ENCODE results near the gene AKAP6.

The AKAP6 gene

GRCh38 chr14:32413967-32414640, 85.0 kb downstream of the AKAP6 start:
- no peaks in the 10 kb centered on the region for H3K36me3 ChIP-seq (ENCODE audit: insufficient read depth, low read length)
- H3K9me3 ChIP-seq (ENCODE audit: insufficient read depth, low read depth, low read length), result no peaks in the 10 kb centered on the region
- WGBS, result 81% methylated on average over 3 of the region's 4 CpGs
- H3K4me1 ChIP-seq (ENCODE audit: insufficient read depth, low read length), result peaks cover 10% of the 10 kb centered on the region; the same call in 1 of the 2 replicates
- H3K9ac ChIP-seq (ENCODE audit: low read depth, low read length), result no peak overlapping the region
- H3K27me3 ChIP-seq (ENCODE audit: insufficient read depth, low read length), result no peaks in the 10 kb centered on the region
- H3K4me3 ChIP-seq (ENCODE audit: low read length), result no peak overlapping the region
- H3K27ac ChIP-seq (ENCODE audit: low read depth, low read length), result no peak overlapping the region

- Histone ChIP-seq H3K4me1 (ENCODE audit: insufficient read depth, low read length) (peaks cover 10% of the 10 kb centered on the region; the same call in 1 of the 2 replicates), H3K9me3 (ENCODE audit: insufficient read depth, low read depth, low read length) (no peaks in the 10 kb centered on the region), H3K9ac (ENCODE audit: low read depth, low read length) (no peak overlapping the region), H3K27ac (ENCODE audit: low read depth, low read length) (no peak overlapping the region), H3K36me3 (ENCODE audit: insufficient read depth, low read length) (no peaks in the 10 kb centered on the region), H3K27me3 (ENCODE audit: insufficient read depth, low read length) (no peaks in the 10 kb centered on the region), H3K4me3 (ENCODE audit: low read length) (no peak overlapping the region)
- WGBS, result 53% methylated on average over 2 of the region's 3 CpGs
Measured at GRCh38 chr14:32414808-32415255, 85.7 kb downstream of the AKAP6 start.

GRCh38 chr14:32417956-32418552, 89.0 kb downstream of the AKAP6 start:
- Histone ChIP-seq H3K4me3 (ENCODE audit: low read length) (no peak overlapping the region), H3K27me3 (ENCODE audit: insufficient read depth, low read length) (no peaks in the 10 kb centered on the region), H3K27ac (ENCODE audit: low read depth, low read length) (no peak overlapping the region)

GRCh38 chr14:32419429-32419828, 90.3 kb downstream of the AKAP6 start:
- Histone ChIP-seq H3K36me3 (ENCODE audit: insufficient read depth, low read length) (no peaks in the 10 kb centered on the region), H3K9ac (ENCODE audit: low read depth, low read length) (no peak overlapping the region), H3K27ac (ENCODE audit: low read depth, low read length) (no peak overlapping the region), H3K4me3 (ENCODE audit: low read length) (no peak overlapping the region), H3K4me1 (ENCODE audit: insufficient read depth, low read length) (no peaks in the 10 kb centered on the region), H3K27me3 (ENCODE audit: insufficient read depth, low read length) (no peaks in the 10 kb centered on the region), H3K9me3 (ENCODE audit: insufficient read depth, low read depth, low read length) (peaks cover 16% of the 10 kb centered on the region)
- WGBS, result 78% methylated on average over 1 of the region's 1 CpG

More at GRCh38 chr14:32417956-32418552, 89.0 kb downstream of the AKAP6 start:
- H3K4me1 ChIP-seq (ENCODE audit: insufficient read depth, low read length), result no peaks in the 10 kb centered on the region
- WGBS, result 91% methylated on average over 3 of the region's 4 CpGs
- no peaks in the 10 kb centered on the region for H3K36me3 ChIP-seq (ENCODE audit: insufficient read depth, low read length)
- no peak overlapping the region for H3K9ac ChIP-seq (ENCODE audit: low read depth, low read length)
- H3K9me3 ChIP-seq (ENCODE audit: insufficient read depth, low read depth, low read length), result peaks cover 16% of the 10 kb centered on the region

- WGBS, result 90% methylated on average over 1 of the region's 1 CpG
Measured at GRCh38 chr14:32421781-32422180, 92.7 kb downstream of the AKAP6 start.

GRCh38 chr14:32422440-32422839, 93.3 kb downstream of the AKAP6 start:
- no peak overlapping the region for H3K27ac ChIP-seq (ENCODE audit: low read depth, low read length)
- H3K4me1 ChIP-seq (ENCODE audit: insufficient read depth, low read length), result peaks cover 12% of the 10 kb centered on the region
- no peaks in the 10 kb centered on the region for H3K27me3 ChIP-seq (ENCODE audit: insufficient read depth, low read length)
- H3K9me3 ChIP-seq (ENCODE audit: insufficient read depth, low read depth, low read length), result peaks cover 16% of the 10 kb centered on the region
- H3K4me3 ChIP-seq (ENCODE audit: low read length), result no peak overlapping the region
- H3K36me3 ChIP-seq (ENCODE audit: insufficient read depth, low read length), result no peaks in the 10 kb centered on the region
- no peak overlapping the region for H3K9ac ChIP-seq (ENCODE audit: low read depth, low read length)

More at GRCh38 chr14:32421781-32422180, 92.7 kb downstream of the AKAP6 start:
- peaks cover 6% of the 10 kb centered on the region for H3K4me1 ChIP-seq (ENCODE audit: insufficient read depth, low read length)
- H3K9me3 ChIP-seq (ENCODE audit: insufficient read depth, low read depth, low read length), result peaks cover 16% of the 10 kb centered on the region
- no peak overlapping the region for H3K9ac ChIP-seq (ENCODE audit: low read depth, low read length)
- no peaks in the 10 kb centered on the region for H3K27me3 ChIP-seq (ENCODE audit: insufficient read depth, low read length)
- H3K4me3 ChIP-seq (ENCODE audit: low read length), result no peak overlapping the region
- H3K27ac ChIP-seq (ENCODE audit: low read depth, low read length), result no peak overlapping the region
- no peaks in the 10 kb centered on the region for H3K36me3 ChIP-seq (ENCODE audit: insufficient read depth, low read length)

GRCh38 chr14:32426028-32426427, 96.9 kb downstream of the AKAP6 start:
- Histone ChIP-seq H3K9ac (ENCODE audit: low read depth, low read length) (no peak overlapping the region), H3K27ac (ENCODE audit: low read depth, low read length) (no peak overlapping the region), H3K4me3 (ENCODE audit: low read length) (no peak overlapping the region), H3K27me3 (ENCODE audit: insufficient read depth, low read length) (no peaks in the 10 kb centered on the region), H3K36me3 (ENCODE audit: insufficient read depth, low read length) (no peaks in the 10 kb centered on the region), H3K9me3 (ENCODE audit: insufficient read depth, low read depth, low read length) (peaks cover 16% of the 10 kb centered on the region), H3K4me1 (ENCODE audit: insufficient read depth, low read length) (peaks cover 40% of the 10 kb centered on the region)
- 83% methylated on average over 1 of the region's 1 CpG for WGBS

GRCh38 chr14:32426586-32427388, 97.7 kb downstream of the AKAP6 start:
- H3K27ac ChIP-seq (ENCODE audit: low read depth, low read length), result no peak overlapping the region
- peaks cover 40% of the 10 kb centered on the region for H3K4me1 ChIP-seq (ENCODE audit: insufficient read depth, low read length)
- peaks cover 11% of the 10 kb centered on the region for H3K9me3 ChIP-seq (ENCODE audit: insufficient read depth, low read depth, low read length)
- H3K27me3 ChIP-seq (ENCODE audit: insufficient read depth, low read length), result no peaks in the 10 kb centered on the region
- H3K36me3 ChIP-seq (ENCODE audit: insufficient read depth, low read length), result no peaks in the 10 kb centered on the region
- WGBS, result 69% methylated on average over 8 of the region's 8 CpGs
- H3K4me3 ChIP-seq (ENCODE audit: low read length), result no peak overlapping the region
- no peak overlapping the region for H3K9ac ChIP-seq (ENCODE audit: low read depth, low read length)

GRCh38 chr14:32427726-32428528, 98.8 kb downstream of the AKAP6 start:
- Histone ChIP-seq H3K27ac (ENCODE audit: low read depth, low read length) (no peak overlapping the region), H3K4me1 (ENCODE audit: insufficient read depth, low read length) (peaks cover 40% of the 10 kb centered on the region), H3K9me3 (ENCODE audit: insufficient read depth, low read depth, low read length) (no peaks in the 10 kb centered on the region; the same call in 1 of the 2 replicates), H3K9ac (ENCODE audit: low read depth, low read length) (no peak overlapping the region), H3K36me3 (ENCODE audit: insufficient read depth, low read length) (no peaks in the 10 kb centered on the region), H3K4me3 (ENCODE audit: low read length) (no peak overlapping the region), H3K27me3 (ENCODE audit: insufficient read depth, low read length) (no peaks in the 10 kb centered on the region)
- 88% methylated on average over 4 of the region's 4 CpGs for WGBS

GRCh38 chr14:32428875-32429274, 99.8 kb downstream of the AKAP6 start:
- WGBS, result 73% methylated on average over 4 of the region's 4 CpGs
- no peak overlapping the region for H3K9ac ChIP-seq (ENCODE audit: low read depth, low read length)
- H3K27me3 ChIP-seq (ENCODE audit: insufficient read depth, low read length), result no peaks in the 10 kb centered on the region
- H3K36me3 ChIP-seq (ENCODE audit: insufficient read depth, low read length), result no peaks in the 10 kb centered on the region
- H3K9me3 ChIP-seq (ENCODE audit: insufficient read depth, low read depth, low read length), result no peaks in the 10 kb centered on the region; the same call in 1 of the 2 replicates
- H3K4me1 ChIP-seq (ENCODE audit: insufficient read depth, low read length), result peaks cover 40% of the 10 kb centered on the region
- no peak overlapping the region for H3K27ac ChIP-seq (ENCODE audit: low read depth, low read length)
- no peak overlapping the region for H3K4me3 ChIP-seq (ENCODE audit: low read length)

Data from HUES64 (cell line).